HG03196 (cell line): ENCODE data around the gene PEBP1.

Experiments
- ATAC-seq: cut with Tn5 transposase; IDR thresholded peaks from one replicate; pipeline ENCODE4 v1.9.1; 2021; ENCODE audit not compliant: unreplicated experiment

Gene PEBP1

GRCh38 chr12:118190266-118190665 lies 54.3 kb downstream of the PEBP1 start:
- ATAC-seq, result no peak

- no peak for ATAC-seq
Observed at GRCh38 chr12:118193477-118193876, 57.6 kb downstream of the PEBP1 start.

GRCh38 chr12:118193958-118194357 lies 58.0 kb downstream of the PEBP1 start:
- no peak for ATAC-seq
